NOMO-1 treated with dmso at 0.1 percent for 144 hours (cell line): ENCODE data around the gene SLC30A7.
A peak's percentile ranks its signal among the peaks of the same experiment; 100 is the strongest.

ENCODE experiments used
- DNase-seq: peaks from one replicate; lab custom pipeline; 2025; ENCODE audit not compliant: unreplicated experiment; lab: John Stamatoyannopoulos, UW

The SLC30A7 gene

GRCh38 chr1:100971021-100971420, 75.1 kb downstream of the SLC30A7 start:
- DNase-seq = no peak

- DNase-seq = no peak
Observed at GRCh38 chr1:100972185-100972584, 76.3 kb downstream of the SLC30A7 start.

GRCh38 chr1:100976936-100977335, 81.0 kb downstream of the SLC30A7 start:
- no peak for DNase-seq

GRCh38 chr1:100979631-100980030, 83.7 kb downstream of the SLC30A7 start:
- no peak for DNase-seq

GRCh38 chr1:100982793-100983192, 86.9 kb downstream of the SLC30A7 start:
- DNase-seq = no peak

GRCh38 chr1:100988121-100988520, 92.2 kb downstream of the SLC30A7 start:
- DNase-seq = no peak

- no peak for DNase-seq
Observed at GRCh38 chr1:100989306-100990077, 93.6 kb downstream of the SLC30A7 start.

GRCh38 chr1:100995198-100995988, 99.5 kb downstream of the SLC30A7 start:
- no peak for DNase-seq

- DNase-seq = no peak
Observed at GRCh38 chr1:100998426-100998825, 102.5 kb downstream of the SLC30A7 start.

- DNase-seq = no peak
Observed at GRCh38 chr1:101000131-101000873, 104.4 kb downstream of the SLC30A7 start.

- DNase-seq = peak; percentile 50
Observed at GRCh38 chr1:101002551-101002950, 106.7 kb downstream of the SLC30A7 start.

GRCh38 chr1:101003012-101003650, 107.2 kb downstream of the SLC30A7 start:
- DNase-seq = no peak

GRCh38 chr1:101004061-101004460, 108.2 kb downstream of the SLC30A7 start:
- no peak for DNase-seq

- DNase-seq = peak; percentile 33
Observed at GRCh38 chr1:101004670-101005069, 108.8 kb downstream of the SLC30A7 start.

- DNase-seq = no peak
Observed at GRCh38 chr1:101005183-101005582, 109.3 kb downstream of the SLC30A7 start.

GRCh38 chr1:101005871-101006270, 110.0 kb downstream of the SLC30A7 start:
- no peak for DNase-seq

- DNase-seq = no peak
Observed at GRCh38 chr1:101006553-101006952, 110.7 kb downstream of the SLC30A7 start.

- no peak for DNase-seq
Observed at GRCh38 chr1:101008229-101008834, 112.4 kb downstream of the SLC30A7 start.

- DNase-seq = no peak
Observed at GRCh38 chr1:101013776-101014175, 117.9 kb downstream of the SLC30A7 start.

GRCh38 chr1:101017448-101017847, 121.6 kb downstream of the SLC30A7 start:
- no peak for DNase-seq

- no peak for DNase-seq
Observed at GRCh38 chr1:101022294-101022693, 126.4 kb downstream of the SLC30A7 start.
